Testis (tissue), 3 donors: ENCODE data around the gene NUP93. TPM values are rescaled to one million over a fixed set of nuclear protein-coding genes. Genes with fewer than 3 reads are reported as not detected.
"Not testable (repeated sequence)": the region's sequence is repeated elsewhere in the genome, so short reads cannot be mapped to it uniquely, and the experiment has no call there.

Source experiments
- DNase-seq: peaks from one replicate; pipeline ENCODE4 v3.0.0-alpha.2; 2019
- H3K27ac ChIP-seq, 2 donors: fragments of 200-600 bp; sonication (generic); one replicate each; pipeline ENCODE4 v1.5.1; 2019
- H3K27me3 ChIP-seq: fragments of 200-600 bp; sonication (generic); one replicate; pipeline ENCODE4 v1.5.1; 2019
- H3K36me3 ChIP-seq: fragments of 200-600 bp; sonication (generic); one replicate; pipeline ENCODE4 v1.5.1; 2017; ENCODE audit warnings: low read depth; ENCODE audit errors: missing control alignments
- H3K4me1 ChIP-seq: fragments of 200-600 bp; sonication (generic); one replicate; pipeline ENCODE4 v1.5.1; 2019
- H3K4me3 ChIP-seq, 2 donors: fragments of 200-600 bp; sonication (generic); one replicate each; pipeline ENCODE4 v1.5.1; 2017 to 2019
- H3K9me3 ChIP-seq: fragments of 200-600 bp; sonication (generic); one replicate; pipeline ENCODE4 v1.5.1; 2017
- CTCF ChIP-seq, 3 experiments: fragments of 450-650 bp in 2 of 3; fragments of 200-600 bp in 1 of 3; sonication (generic) in 1 of 3; IDR thresholded peaks; one replicate each; pipeline ENCODE4 v1.5.1; 2016 to 2019; ENCODE audit warnings: antibody characterized with exemption in 3 of 3, mild to moderate bottlenecking in 2 of 3, moderate library complexity in 1 of 3
- POLR2A ChIP-seq: fragments of 450-650 bp; IDR thresholded peaks from one replicate; pipeline ENCODE4 v1.6.1; 2017; ENCODE audit warnings: antibody characterized with exemption, mild to moderate bottlenecking, moderate library complexity
- WGBS, 2 donors: methylation state at CpG; one replicate each; pipeline ENCODE4 v1.1.5; 2018; 5-methylcytosine and 5-hydroxymethylcytosine counted together
- intact Hi-C: fragments of 100-400 bp; cut with DNase I; formaldehyde crosslinking; loops from one replicate; pipeline ENCODE4 v1.15.1; 2023; ENCODE audit warnings: low total_unique reads
- polyA plus RNA-seq: library from polyadenylated mRNA; stranded (reverse); fragments of 350-450 nt; fragmentation: Illumina TruSeq; extraction: RNeasy Lipid Tissue Mini Kit (QIAGEN cat#74804); gene quantifications from one replicate; pipeline ENCODE4 v1.2.3, GENCODE V29; 2014; ENCODE audit warnings: low read depth, low replicate concordance; ENCODE audit not compliant: insufficient read depth
- total RNA-seq, 2 donors: library from RNA; depleted of rRNA; stranded (reverse); fragments of >200 nt; gene quantifications; one replicate each; pipeline ENCODE4 v1.2.3, GENCODE V29; 2016

The NUP93 gene
- total and polyA plus RNA-seq, 3 donors from 2014 or later = 94.2 to 147 (median 102) TPM

- Histone ChIP-seq H3K27me3 (no peaks in the 10 kb centered on the region), H3K4me3 (no peak overlapping the region), H3K9me3 (no peaks in the 10 kb centered on the region), H3K4me1 (no peaks in the 10 kb centered on the region), H3K36me3 (no peaks in the 10 kb centered on the region), H3K27ac (no peak overlapping the region)
- no peak for DNase-seq
- intact Hi-C loops = no loop called here
- WGBS, 2 donors = 100% methylated on average over 2 of the region's 2 CpGs; no CpG with 5 or more reads in 1 of the 2 donors
- no peak for TF ChIP-seq POLR2A
- no peak for TF ChIP-seq CTCF (IDR thresholded peaks at IDR 0.05)
Observed at GRCh38 chr16:56883586-56883985, 153.7 kb downstream of the NUP93 start.

GRCh38 chr16:56884026-56884582, 154.2 kb downstream of the NUP93 start:
- DNase-seq = no peak
- no peaks in the 10 kb centered on the region for H3K9me3 ChIP-seq
- no peaks in the 10 kb centered on the region for H3K36me3 ChIP-seq
- no peaks in the 10 kb centered on the region for H3K27me3 ChIP-seq
- no peak overlapping the region for H3K27ac ChIP-seq
- intact Hi-C loops = no loop called here
- H3K4me1 ChIP-seq = no peaks in the 10 kb centered on the region
- WGBS, 2 donors = 95 to 100% methylated on average over 7 to 11 of the region's 14 CpGs
- no peak overlapping the region for H3K4me3 ChIP-seq
- TF ChIP-seq CTCF (IDR thresholded peaks at IDR 0.05) (no peak), POLR2A (no peak)

GRCh38 chr16:56884929-56885328, 155.0 kb downstream of the NUP93 start:
- H3K27ac ChIP-seq, H3K9me3 ChIP-seq, DNase-seq, H3K27me3 ChIP-seq, H3K4me3 ChIP-seq, H3K4me1 ChIP-seq, H3K36me3 ChIP-seq, intact Hi-C loops: not testable (repeated sequence)
- 84 to 88% methylated on average over 13 of the region's 13 CpGs for WGBS, 2 donors

GRCh38 chr16:56885446-56886162, 155.7 kb downstream of the NUP93 start:
- no peak for DNase-seq
- no peaks in the 10 kb centered on the region for H3K27me3 ChIP-seq
- no peaks in the 10 kb centered on the region for H3K4me1 ChIP-seq
- H3K9me3 ChIP-seq = no peaks in the 10 kb centered on the region
- H3K36me3 ChIP-seq = no peaks in the 10 kb centered on the region
- 79 to 92% methylated on average over 3 to 9 of the region's 9 CpGs for WGBS, 2 donors
- no peak overlapping the region for H3K27ac ChIP-seq
- H3K4me3 ChIP-seq = no peak overlapping the region
- no peak for TF ChIP-seq CTCF (IDR thresholded peaks at IDR 0.05)
- no peak for TF ChIP-seq POLR2A
- intact Hi-C loops = no loop called here

- no peak overlapping the region for H3K27ac ChIP-seq
- H3K36me3 ChIP-seq = no peaks in the 10 kb centered on the region
- DNase-seq = no peak
- 86% methylated on average over 12 of the region's 12 CpGs; no CpG with 5 or more reads in 1 of the 2 donors for WGBS, 2 donors
- H3K9me3 ChIP-seq = no peaks in the 10 kb centered on the region
- no peak overlapping the region for H3K4me3 ChIP-seq
- no peaks in the 10 kb centered on the region for H3K27me3 ChIP-seq
- no peak for TF ChIP-seq CTCF (IDR thresholded peaks at IDR 0.05)
- no peak for TF ChIP-seq POLR2A
- intact Hi-C loops = no loop called here
- no peaks in the 10 kb centered on the region for H3K4me1 ChIP-seq
Observed at GRCh38 chr16:56886296-56886695, 156.4 kb downstream of the NUP93 start.
